ENCODE results near the gene IGFBP6.

The IGFBP6 gene, protein sequence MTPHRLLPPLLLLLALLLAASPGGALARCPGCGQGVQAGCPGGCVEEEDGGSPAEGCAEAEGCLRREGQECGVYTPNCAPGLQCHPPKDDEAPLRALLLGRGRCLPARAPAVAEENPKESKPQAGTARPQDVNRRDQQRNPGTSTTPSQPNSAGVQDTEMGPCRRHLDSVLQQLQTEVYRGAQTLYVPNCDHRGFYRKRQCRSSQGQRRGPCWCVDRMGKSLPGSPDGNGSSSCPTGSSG

DNA sequence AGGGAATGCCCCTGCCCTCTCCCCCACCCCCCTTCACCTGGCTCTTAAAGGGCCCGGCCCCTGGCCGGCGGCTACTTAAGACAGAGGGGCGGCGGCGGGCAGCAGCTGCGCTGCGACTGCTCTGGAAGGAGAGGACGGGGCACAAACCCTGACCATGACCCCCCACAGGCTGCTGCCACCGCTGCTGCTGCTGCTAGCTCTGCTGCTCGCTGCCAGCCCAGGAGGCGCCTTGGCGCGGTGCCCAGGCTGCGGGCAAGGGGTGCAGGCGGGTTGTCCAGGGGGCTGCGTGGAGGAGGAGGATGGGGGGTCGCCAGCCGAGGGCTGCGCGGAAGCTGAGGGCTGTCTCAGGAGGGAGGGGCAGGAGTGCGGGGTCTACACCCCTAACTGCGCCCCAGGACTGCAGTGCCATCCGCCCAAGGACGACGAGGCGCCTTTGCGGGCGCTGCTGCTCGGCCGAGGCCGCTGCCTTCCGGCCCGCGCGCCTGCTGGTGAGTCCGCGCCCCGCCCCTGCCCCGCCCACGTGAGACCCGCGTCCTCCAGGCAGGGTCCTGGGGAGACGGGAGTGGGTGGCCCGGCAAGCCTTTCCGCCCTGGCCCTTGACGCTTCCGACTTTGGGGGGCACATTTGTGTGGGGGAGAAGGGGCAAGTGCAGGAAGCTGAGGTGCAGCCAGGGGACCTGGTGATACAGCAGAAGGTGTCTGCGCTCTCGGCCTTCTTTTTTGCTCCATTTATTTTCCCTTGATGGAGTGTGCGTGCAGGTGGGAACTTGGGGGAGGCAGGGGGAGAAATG lies at the start of gene IGFBP6:
TSS of gene IGFBP6 (plus strand) at position 104 of the 790 bp plus-strand sequence. CDS start at position 155, 51 bp downstream.
- peak in 2 of 3 donors; percentile 13 to 42 for DNase-seq (ENCODE audit: low read depth in 3 of 3, low spot score in 1 of 3)

DNA sequence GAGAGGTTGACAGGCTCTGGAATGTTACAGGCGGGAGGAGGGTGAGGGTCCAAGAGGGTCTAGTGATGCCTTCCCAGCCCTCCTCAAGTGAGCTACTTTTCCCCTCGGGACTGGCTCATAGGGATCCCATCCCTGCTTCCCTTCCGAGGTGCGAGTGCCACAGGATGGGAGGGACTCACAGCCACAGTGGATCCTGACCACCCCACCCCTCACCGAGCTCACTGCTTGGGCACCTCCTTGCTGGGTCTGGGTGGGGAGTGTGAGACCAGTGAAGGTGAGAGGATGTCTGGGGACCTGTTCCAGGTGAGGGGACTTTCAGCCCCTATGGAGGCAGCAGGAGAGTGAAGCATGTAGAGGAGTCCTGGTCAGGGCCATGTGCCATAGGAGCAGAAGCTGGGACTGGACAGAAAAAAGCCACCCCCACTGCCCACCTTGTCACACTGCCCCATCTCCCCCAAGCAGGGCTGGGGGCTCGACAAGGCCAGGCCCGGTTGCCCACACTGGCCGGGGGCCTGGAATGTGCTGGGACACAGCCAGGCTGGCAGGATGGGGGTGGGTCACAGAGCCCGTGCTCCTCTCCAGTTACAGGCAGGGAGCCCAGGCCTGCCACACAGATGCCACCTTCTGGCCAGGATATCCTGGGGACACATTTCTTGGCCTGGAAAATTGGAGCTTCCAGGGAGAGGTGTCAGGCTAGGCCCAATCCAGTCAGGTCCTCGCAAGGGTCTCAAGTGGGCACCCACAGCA lies 49.3 kb upstream of the IGFBP6 start:
- no peak for DNase-seq (ENCODE audit: low read depth in 3 of 3, low spot score in 1 of 3)

DNA sequence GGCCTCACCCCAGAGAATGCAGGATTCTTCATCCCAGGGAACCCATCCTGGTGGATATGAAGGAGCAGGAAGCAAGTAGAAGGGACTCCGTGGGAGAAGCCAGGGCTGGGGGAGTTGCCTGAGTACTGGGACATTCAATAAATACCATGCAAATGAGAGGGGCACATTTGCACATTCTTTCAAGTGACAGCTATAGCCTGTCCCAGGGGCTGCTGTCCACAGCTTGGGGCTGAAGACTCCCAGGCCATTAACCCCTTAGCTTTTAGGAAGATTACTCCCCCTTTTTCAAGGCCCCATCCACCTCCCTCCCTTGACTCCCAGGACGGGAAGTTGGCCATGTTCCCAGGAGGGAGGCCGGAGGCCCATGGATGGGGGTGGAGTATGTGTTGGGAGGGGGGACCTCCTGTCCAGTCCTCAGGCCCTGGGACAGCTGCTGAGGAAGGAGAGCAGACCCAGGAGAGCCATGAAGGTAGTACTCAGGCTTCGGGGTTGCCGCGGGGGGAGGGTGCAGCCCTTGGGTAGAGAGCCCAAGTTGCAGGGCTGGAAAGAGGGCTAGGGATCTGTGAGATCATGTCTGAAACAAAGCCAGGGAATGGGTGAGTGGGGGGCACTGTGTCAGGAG lies 48.6 kb upstream of the IGFBP6 start:
- DNase-seq (ENCODE audit: low read depth in 3 of 3, low spot score in 1 of 3): no peak

DNA sequence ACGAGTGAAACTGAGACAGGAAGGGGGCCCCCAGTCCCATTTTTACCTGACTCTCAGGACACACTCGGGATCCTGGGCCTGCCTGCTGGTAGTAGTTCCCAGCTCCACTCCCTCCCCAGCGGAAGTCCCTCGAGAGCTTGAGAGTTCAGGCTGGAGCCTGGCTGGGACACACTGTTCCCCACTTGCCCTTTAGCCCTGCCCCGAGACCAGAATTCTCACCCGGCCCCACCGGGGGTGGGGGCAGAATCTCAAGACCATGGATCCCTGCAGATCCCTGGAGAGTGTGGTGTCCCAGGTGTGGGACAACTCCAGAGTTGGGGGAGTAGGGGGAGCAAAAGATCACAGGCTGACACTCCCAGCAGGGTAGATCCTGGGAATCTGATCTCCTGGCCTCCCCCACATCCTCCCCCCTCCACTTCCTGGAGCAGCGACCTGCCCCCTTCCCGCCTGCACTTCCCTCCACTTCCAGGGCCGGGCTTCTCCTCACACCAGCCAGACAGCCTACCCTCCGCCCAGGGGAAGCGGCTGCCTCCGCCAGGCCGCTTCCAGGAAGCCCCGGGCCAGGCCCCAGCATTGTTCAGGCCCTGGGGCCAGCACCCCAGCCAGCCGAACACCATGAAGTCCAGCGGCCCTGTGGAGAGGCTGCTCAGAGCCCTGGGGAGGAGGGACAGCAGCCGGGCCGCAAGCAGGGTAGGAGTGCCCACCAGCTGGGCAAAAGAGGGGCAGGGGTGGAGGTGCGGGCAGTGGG lies 47.7 kb upstream of the IGFBP6 start, which contains the start of gene TNS2:
TSS of gene TNS2 (plus strand) at position 495 of the 748 bp plus-strand sequence. CDS start at position 616, 121 bp downstream.
- no peak for DNase-seq (ENCODE audit: low read depth in 3 of 3, low spot score in 1 of 3)

DNA sequence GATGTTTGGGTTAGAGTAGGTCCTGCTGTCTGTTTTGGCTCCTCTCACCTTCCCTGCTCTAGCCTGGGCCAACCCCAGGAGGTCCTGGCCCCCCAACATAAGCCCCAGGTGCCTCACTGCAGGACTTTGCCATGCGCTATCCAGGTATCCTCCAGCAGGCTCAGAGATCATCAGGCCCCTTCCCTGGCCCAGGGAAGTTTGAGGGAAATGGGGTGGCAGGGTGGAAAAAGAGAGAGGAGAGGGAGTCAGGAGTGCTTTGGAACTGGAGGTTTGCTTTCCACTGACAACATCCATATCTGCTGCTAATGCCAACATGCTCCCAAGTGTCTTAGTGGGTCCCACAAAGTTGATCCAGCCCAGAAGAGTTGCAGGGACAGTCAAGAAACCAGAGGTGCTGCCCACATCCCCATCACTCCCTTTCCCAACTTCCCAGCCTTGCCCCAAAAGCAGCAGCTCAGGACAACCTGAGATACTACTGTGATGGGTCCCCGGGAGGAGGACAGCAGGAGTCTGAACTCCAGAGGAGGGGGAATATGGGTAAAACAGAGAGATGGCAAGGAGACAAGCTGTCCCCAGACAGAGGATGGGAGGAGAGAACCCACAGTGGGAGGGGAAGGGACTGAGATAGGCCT lies 46.9 kb upstream of the IGFBP6 start:
- DNase-seq (ENCODE audit: low read depth in 3 of 3, low spot score in 1 of 3): no peak

DNA sequence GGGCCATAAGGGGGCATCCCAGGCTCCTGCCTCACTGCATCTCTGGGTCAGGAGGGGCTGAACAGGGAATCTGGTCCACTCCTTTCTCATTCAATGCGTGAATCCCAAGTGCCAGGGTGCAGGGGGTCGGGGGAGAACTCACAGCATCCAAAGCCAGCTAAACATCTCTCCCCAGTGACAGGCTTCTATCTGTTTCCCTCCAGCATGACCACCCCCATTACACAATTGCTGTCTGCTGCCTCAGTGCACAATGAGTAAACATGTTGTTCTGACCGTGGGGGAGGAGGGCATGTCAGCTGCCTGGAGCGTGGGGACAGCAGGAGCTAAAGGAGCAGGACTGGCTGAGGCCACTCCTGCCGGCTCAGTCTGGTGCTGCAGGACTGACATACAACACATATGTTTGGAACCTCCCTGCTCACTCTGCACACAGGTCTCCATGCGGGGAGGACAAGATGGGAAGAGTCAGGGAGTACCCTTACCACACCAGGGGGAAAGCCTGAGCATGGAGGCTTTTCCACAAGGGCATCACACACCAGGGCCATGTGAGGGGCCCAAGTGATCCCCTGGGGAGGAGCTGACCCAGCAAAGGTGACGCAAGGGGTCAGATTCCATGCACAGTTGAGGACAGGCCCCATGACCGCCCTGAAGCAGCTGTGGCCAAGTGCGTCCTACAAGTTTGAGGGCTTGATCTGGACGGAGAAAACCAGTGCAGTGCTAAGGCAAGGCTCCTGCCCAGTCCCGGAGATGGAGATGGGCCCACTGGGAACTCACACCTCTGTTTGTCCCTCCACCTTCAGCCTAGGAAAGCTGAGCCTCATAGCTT lies 46.2 kb upstream of the IGFBP6 start:
- DNase-seq (ENCODE audit: low read depth in 3 of 3, low spot score in 1 of 3): no peak

DNA sequence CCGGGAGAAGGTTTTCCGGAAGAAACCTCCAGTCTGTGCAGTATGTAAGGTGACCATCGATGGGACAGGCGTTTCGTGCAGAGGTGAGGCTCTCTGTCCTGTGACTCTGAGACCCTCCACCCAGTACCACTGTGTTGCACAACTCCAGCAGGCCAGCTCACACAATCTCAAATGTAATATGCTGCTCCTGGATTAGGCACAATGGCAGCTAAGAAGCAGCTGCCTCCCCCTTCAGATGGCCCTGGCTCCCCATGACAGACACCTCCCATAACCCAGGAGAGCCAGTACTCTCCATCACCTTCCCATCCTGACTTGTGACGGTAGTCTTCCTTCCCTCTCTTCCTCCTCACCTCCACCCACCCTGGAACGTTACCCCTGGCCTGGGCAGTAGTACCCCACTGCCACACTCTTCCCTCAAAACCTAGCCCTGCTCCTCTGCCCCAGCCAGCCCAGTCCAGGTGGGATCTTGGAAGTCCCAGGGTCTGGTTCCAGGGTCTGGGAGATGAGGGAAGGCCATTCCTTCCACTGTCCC lies 45.5 kb upstream of the IGFBP6 start:
- no peak for DNase-seq (ENCODE audit: low read depth in 3 of 3, low spot score in 1 of 3)

DNA sequence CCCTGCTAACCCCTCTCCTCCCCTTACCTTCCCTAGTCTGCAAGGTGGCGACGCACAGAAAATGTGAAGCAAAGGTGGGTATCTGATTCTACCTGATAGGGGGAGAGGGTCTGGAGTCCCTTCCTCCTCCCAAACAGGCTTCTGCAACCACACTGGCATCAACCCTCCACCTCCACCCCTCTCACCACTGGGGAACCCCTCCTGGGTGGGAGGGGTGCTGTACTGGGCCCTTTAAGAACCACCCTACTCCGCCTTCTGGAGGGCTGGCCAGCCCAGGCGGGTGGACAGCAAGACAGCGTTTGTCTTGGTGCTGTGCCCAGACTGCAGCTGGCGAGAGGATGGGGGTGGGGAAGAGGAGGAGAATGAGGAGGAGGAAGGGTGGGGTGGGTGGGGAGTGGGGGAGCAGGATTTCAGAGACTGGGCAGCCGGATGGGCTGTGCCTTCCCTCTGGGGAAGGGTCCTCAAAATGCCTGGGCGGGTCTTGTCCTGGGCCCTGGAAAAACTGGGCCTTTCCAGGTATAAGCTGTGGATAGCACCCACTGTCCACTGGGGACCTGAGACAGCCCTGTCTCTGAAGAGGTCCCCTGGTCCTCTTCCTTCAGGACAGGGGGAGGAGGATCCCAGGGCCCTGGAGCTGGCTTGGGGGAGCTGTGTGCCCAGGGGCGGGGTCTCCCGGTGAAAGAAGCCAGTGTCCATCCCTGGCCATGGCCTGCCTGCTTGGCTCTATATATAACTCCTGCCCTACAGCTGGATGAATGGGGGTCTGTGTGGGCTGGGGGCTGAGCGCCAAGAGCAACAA lies 44.8 kb upstream of the IGFBP6 start:
- DNase-seq (ENCODE audit: low read depth in 3 of 3, low spot score in 1 of 3): no peak

DNA sequence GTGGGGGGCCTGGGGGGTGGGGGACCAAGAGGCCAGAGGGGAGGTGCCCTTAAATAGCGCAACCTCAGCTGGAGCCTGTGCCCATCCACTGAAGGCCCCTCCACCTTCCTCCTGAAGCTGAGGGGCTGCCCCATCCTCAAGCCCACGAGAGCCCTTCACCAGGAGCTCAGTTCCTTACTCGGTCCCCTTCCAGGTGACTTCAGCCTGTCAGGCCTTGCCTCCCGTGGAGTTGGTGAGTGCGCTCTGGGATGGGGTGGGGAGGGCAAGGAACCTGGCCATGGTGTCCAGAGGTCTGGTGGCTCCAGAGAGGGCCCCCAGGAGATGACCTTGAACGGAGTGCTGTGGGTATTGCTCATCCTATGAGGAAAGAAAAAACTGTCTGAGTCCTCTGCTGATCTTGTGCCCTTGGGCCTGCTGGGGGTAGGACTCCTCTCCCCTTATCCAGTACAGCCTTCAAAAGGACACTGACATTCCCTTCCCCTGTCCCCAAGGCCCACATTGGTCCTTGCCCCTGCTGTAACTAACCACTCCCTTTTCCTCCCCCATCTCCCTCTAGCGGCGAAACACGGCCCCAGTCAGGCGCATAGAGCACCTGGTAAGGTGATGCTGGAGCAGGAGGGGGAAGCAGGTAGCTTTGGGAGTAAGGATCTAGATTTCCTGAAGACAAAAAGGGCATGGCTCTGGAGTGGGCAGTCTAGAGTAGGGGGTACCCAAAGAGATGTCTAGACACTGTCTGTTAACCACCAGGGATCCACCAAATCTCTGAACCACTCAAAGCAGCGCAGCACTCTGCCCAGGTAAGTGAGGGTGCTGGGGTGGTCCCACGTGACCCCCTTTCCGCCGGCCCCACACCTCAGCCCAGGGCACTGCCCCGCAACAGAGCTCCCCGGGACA lies 44.0 kb upstream of the IGFBP6 start:
- no peak for DNase-seq (ENCODE audit: low read depth in 3 of 3, low spot score in 1 of 3)

DNA sequence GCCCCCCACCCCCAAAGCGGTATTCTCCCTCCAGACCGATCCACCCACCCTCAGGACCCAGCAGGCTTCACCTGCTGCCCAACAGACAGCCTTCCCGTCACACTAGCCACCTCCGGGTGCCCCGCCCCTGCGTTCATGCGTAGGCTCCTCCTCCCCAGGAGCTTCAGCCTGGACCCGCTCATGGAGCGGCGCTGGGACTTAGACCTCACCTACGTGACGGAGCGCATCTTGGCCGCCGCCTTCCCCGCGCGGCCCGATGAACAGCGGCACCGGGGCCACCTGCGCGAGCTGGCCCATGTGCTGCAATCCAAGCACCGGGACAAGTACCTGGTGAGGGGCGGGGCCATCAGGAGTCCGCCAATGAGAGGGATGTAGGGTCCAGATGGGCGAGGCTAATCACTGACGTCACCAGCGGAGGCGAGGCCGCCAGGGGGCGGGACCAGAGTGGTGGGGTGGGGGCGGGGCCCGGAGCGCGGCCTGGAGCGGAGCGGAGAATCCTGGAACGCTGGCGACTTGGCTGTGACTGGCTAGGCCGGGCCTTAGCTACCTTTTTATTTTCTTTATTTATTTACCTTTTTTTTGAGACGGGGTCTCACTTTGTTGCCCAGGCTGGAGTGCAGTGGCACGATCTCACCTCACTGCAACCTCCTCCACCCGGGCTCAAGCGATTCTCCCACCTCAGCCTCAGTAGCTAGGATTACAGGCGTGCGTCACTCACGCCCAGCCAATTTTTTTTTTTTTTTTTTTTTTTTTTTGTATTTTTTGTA lies 43.2 kb upstream of the IGFBP6 start:
- peak; percentile 74 to 87 (median 80) for DNase-seq (ENCODE audit: low read depth in 3 of 3, low spot score in 1 of 3)

DNA sequence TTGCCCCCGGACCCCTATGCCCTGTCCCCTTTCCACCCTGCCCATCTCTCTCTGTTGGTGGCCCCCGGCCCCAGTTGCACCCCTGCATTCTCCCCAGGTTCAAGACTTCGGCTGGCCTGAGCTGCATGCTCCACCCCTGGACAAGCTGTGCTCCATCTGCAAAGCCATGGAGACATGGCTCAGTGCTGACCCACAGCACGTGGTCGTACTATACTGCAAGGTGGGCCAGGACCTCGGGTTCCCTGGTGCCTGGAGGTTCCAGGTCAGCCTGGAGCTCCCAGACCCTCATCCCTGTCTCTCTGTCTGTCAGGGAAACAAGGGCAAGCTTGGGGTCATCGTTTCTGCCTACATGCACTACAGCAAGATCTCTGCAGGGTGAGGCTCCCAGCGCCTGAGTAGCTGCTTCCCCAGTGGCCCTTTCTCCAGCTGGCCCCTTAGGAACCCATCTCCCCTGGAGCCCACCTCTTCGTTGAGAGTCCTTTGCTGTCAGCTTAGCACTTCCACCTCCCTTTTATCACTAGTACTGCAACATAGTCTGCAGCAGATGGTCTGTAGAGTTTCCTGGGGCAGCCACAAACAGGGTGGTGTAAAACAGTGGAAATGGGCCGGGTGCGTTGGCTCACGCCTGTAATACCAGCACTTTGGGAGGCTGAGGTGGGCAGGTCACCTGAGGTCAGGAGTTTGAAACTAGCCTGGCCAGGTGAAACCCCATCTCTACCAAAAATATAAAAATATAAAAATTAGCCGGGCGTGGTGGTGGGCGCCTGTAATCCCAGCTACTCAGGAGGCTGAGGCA lies 41.8 kb upstream of the IGFBP6 start:
- DNase-seq (ENCODE audit: low read depth in 3 of 3, low spot score in 1 of 3): no peak

DNA sequence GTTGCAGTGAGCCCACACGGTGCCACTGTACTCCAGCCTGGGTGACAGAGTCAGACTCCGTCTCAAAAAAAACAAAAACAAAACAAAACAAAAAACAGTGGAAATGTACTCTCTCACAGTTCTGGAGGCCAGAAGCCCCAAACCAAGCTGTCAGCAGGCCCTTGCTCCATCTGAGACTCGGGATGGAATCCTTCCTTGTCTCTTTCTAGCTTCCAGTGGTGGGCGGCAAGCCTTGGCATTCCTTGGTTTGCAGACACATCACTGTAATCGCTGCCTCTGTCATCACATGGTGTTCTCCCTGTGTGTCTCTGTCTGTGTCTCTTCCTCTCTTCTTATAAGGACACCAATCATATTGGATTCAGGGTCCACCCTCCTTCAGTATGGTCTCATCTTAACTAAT lies 41.2 kb upstream of the IGFBP6 start:
- DNase-seq (ENCODE audit: low read depth in 3 of 3, low spot score in 1 of 3): no peak

DNA sequence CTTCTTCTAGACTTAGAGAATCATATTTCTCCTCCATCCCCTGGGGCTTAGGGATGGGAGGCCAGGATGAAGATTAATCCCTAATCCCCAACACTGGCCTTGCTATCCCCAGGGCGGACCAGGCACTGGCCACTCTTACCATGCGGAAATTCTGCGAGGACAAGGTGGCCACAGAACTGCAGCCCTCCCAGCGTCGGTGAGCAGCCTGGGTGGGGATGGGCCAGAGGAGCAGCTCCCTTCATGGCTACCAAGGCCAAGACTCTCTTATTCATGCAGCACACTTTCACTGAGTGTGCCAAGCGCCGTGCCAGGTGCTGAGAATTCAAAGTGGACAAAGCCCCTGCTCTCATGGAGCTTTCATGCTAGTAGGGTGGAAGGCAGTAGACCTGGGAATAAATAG lies 40.6 kb upstream of the IGFBP6 start:
- no peak for DNase-seq (ENCODE audit: low read depth in 3 of 3, low spot score in 1 of 3)

DNA sequence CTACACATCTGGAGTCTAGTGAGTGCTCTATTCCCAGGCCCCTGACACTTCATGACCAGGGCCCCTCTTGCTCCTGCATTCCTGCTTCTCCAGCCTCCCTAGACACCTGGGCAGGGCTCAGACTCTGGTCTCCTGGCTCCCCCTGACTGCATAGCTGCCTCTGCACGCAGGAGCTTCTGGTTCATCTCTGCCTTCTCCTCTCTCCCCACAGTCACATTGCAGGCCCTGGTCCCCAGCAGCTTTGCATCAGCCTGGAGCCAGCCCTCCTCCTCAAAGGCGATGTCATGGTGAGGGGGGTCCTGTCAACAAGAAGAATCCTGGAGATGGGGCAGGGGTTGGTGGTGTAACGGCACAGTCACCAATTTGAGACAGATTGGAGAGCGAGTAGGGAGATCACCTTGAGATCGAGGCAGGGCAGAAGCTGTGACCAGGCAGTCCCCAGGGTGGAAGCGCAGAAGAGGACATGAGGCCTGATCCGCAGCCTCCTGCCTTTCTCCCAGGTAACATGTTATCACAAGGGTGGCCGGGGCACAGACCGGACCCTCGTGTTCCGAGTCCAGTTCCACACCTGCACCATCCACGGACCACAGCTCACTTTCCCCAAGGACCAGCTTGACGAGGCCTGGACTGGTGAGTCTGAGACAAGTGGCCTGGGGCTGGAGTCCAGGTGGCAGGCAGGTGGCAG lies 39.5 kb upstream of the IGFBP6 start:
- DNase-seq (ENCODE audit: low read depth in 3 of 3, low spot score in 1 of 3): no peak

All from stimulated activated CD4-positive, alpha-beta T cell treated with anti-CD3 and anti-CD28 coated beads, TNF-alpha, amount 100 ng/mL, for 1 hour (primary cell).